HG03280 (cell line): ENCODE measurements around the gene COL23A1.
"Not testable (repeated sequence)": the region's sequence is repeated elsewhere in the genome, so short reads cannot be mapped to it uniquely, and the experiment has no call there.

Experiments used
- ATAC-seq: cut with Tn5 transposase; IDR thresholded peaks from one replicate; pipeline ENCODE4 v1.9.1; 2021; ENCODE audit warnings: mild to moderate bottlenecking, moderate library complexity; ENCODE audit not compliant: unreplicated experiment

COL23A1 gene

GRCh38 chr5:178259623-178260536 lies 330.3 kb downstream of the COL23A1 start:
- no peak for ATAC-seq

DNA sequence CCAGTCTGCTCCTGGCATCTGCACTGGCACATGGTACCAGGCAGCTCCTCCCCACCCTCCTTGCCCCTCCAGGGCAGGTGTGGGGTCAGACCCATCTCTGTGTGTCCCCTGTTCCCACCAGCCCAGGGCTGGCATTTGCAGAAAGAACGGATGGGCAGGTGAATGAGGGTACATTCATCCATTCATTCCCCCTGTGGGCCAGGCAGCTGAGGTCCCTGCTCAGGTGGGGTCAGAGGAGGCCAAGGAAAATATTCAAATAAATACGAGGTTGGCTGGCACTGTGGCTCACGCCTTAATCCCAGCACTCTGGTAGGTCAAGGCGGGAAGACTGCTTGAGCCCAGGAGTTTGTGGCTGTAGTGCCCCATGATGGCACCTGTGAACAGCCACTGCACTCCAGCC lies 332.5 kb downstream of the COL23A1 start:
- ATAC-seq, result no peak

DNA sequence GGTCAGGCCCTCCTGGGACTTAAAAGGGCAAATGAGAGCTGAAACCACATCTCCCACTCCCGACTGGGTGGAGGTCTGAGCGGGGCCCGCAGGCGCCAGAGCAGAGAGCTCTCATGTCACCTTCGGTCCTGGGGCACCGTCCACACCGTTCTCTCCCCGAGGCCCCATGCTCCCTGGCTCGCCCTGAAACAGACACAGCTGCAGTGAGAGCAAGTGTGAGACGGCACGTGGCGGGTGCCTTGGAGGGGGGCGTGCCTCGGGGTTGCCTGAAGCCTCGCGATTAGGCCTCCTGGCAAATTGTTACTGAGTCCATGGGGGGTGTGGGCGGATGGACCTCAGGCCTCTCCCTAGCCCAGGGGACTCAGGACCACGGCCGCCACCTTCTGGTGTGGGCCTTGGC lies 333.4 kb downstream of the COL23A1 start:
- no peak for ATAC-seq

- ATAC-seq, result not testable (repeated sequence)
Observed at GRCh38 chr5:178253632-178254031, 336.6 kb downstream of the COL23A1 start.

DNA sequence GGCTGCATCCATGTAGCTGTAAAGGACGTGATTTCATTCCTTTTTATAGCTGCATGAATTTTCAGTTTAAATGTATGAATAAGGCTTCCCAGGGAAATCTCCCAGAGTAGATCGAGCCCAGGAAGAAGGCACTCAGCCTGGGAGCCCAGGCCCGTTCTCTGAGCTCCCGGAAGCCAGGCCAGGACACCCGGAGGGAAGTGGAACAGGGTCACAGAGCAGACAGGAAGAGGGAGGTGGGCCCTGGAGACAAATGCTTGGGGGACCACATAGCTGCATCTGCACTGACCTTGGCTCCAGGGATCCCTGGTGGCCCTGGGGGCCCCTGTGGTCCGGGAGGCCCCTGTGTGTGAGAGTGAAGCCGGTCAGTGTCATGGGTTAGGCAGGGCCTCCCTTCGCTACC lies 337.9 kb downstream of the COL23A1 start:
- no peak for ATAC-seq

GRCh38 chr5:178250263-178250662 lies 339.9 kb downstream of the COL23A1 start:
- no peak for ATAC-seq

DNA sequence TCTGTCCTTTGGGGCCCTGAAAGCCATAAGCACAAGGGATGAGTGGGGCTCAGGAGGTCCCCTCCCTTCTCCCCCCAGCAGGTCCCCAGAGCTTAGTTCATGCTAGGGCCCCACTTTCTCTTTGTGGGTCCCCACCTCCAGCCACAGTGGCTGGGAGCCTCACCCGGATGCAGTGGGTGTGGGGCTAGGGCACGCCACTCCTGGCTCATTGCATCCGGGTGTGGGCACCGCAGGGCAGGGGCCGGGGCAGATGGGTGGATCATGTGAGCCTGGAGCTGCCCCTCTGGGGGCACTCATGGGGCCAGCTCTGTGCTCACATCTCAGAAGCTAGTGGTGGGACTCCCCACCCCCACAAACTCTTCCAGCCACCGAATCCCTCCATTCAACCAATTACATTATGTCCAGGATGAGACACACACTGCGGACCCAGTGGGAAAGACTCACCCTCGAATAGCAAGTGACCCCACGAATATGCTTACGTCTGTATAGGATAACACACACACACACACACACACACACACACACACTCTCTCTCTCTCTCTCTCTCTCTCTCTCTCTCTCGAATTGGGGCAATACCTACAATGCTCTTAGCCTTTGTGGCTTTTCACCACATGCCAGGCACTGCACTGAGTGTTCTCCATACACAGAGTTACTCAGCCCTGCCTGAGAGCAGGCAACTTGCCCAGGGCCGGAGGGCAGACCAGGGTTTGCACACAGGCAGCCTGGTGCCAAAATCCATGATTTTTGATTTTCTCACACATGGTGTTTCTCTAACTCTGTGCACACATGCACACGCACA lies 340.8 kb downstream of the COL23A1 start:
- no peak for ATAC-seq

DNA sequence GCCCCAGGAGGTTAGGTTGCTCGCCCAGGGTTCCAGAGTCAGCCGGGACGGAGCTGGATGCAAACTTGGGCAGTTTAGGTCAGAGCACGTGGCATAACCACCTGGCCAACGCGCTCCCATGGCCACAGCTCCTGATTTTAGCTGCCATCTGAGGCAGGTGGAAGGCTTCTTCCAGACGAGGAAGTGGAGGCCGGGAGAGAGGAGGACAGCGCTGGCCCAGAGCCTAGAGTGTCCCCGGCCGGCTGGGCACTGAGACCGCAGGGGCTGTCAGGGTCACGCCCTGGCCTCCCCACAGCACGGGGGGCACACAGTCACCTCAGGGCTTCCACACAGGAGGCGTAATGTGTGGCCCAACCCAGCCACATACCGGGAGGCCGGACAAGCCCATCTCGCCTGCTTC lies 341.4 kb downstream of the COL23A1 start:
- no peak for ATAC-seq

DNA sequence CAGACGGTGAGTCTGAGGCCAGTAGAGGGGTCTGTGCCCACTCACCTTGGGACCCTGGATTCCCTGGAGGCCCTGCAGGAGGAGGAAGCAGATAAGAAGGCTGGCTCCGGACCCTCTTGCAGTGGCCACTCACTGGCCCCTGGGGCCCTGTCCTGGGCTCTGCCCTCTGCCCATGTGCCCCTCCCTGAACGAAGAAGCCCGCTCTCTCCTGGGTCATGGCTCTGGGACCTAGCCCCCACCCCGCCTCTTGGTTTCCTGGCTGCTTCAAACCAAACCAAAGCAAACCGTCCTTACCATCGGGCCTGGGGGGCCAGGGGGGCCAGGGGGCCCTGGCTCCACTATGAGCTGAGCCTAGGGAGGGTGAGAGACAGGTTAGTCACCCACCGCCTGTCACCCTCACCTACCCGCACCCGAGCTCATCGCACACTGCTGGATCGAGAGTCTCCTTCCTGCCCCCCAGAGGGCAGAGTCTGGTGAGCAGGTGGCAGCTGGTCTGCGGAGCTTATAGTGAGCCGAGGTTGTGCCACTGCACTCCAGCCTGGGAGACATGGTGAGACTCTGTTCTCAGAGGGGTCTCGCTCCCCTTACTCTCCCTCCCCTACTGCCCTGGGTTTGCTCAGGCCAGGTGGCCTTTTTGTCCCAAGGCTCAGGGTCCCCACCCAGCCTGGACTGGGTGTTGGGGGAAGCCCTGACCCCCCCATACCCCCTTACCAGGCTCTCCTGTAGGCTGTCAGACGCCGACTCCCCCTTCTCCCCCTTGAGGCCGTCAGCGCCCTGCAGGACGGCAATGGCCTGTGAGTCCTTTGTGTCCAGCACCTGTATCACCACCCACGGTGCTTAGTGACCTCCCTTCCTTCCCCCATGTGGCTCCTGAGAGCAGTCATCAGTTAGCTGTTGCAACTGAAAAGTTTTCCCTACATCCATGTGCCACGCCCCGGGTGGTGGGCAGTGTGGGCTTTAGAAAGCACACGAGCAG lies 342.4 kb downstream of the COL23A1 start:
- no peak for ATAC-seq

- ATAC-seq, result no peak
Observed at GRCh38 chr5:178246624-178247279, 343.4 kb downstream of the COL23A1 start.

- no peak for ATAC-seq
Observed at GRCh38 chr5:178245389-178245788, 344.8 kb downstream of the COL23A1 start.

- ATAC-seq, result no peak
Observed at GRCh38 chr5:178244576-178244975, 345.6 kb downstream of the COL23A1 start.

DNA sequence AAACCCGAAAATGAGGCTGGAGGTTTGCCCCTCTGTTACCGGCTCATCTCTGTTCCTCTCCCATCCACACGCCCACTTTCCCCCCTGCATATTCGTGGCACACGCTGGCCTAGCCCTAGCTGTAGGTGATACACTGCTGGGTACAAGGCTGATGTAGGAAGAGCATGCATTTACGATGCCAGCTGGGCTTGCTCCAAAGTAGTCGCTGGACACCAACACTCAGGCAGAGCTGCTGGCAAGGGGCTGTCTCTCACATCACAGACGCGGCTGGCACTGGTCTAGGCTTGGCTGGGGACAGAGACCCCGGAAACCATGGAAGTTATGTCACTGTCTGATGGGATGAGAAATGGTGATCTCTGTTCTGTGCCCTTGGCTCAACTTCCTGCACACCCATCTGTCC lies 347.8 kb downstream of the COL23A1 start:
- no peak for ATAC-seq

DNA sequence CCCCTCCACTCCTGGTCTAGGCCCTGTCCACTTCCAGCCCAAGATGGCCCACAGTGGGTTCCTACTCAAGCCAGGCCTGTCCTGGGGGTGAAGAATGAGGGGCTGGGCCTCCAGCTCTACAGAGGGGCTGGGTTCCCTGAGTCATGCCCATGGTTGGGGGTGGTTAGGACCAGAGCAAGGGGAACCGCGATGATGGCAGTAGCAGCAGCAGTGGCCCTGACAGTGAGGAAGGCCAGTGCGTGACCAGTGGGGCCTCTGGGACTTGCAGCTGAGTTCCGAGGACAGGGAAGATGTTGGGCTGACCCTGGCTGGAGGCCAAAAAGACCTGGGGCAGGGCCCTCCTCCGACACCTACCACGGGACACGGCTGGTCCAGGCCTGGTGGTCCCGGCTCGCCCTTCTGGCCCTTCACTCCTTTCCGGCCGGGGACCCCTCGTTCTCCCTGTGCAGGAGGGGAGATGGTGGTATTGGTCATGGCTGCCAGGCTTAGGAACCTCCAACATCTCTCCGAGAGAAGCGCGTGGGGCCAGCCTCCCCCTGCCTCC lies 348.4 kb downstream of the COL23A1 start:
- no peak for ATAC-seq

DNA sequence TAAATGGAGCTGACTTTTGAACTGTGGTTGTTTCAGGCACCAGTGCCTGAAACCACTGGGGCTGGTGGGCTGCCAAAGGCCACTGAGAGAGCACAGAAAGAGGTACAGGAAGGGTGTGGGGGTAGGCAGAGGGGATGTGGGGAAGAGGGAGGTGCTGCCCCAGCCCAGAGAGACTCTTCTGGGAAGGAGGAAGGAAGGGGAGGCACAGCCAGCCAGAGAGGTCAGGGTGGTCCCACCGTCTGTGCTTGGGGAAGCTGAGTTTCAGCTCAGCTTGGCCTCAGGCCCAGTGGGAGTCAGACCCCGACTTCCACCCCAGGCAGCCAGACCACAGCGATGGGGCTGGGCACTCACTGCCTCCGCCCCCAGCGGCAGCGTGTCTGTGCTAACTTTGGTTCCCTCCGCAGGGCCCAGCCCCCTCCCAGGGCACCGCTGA lies 348.9 kb downstream of the COL23A1 start:
- ATAC-seq, result no peak

DNA sequence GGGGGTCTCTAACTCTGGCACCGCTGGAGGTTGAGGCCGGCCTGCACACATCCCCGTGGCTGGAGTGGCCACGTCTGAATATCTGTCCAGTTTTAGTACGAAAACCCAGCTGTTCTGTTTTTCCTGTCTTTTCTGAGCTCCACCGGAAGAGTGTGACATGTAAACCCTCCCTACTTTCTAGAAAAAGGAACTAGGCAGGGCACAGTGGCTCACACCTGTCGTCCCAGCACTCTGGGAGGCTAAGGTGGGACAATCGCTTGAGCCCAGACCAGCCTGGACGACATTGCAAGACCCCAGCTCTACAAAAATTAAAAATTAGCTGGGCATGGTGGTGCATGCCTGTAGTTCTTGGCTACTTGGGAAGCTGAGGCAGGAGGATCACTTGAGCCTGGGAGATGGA lies 349.4 kb downstream of the COL23A1 start:
- ATAC-seq, result no peak

DNA sequence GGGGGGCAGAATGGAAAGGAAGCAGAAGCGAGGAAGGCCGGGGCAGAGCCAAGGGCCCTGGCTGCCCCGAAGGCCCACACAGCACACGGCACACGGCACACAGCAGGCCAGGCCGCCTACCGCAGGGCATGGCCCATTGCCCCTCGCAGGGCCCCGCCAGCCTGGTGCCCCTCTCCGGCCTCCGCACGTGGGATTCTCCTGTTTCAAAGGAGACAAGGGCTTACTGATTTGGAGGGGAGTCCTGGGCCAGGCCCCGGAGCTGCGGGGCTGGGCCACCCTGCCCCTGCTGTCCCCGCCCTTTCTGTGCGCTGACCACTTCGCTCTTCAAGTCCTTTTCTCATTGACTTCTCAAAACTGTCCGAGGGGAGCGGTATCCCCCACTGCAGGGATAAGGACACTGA lies 349.9 kb downstream of the COL23A1 start:
- no peak for ATAC-seq

DNA sequence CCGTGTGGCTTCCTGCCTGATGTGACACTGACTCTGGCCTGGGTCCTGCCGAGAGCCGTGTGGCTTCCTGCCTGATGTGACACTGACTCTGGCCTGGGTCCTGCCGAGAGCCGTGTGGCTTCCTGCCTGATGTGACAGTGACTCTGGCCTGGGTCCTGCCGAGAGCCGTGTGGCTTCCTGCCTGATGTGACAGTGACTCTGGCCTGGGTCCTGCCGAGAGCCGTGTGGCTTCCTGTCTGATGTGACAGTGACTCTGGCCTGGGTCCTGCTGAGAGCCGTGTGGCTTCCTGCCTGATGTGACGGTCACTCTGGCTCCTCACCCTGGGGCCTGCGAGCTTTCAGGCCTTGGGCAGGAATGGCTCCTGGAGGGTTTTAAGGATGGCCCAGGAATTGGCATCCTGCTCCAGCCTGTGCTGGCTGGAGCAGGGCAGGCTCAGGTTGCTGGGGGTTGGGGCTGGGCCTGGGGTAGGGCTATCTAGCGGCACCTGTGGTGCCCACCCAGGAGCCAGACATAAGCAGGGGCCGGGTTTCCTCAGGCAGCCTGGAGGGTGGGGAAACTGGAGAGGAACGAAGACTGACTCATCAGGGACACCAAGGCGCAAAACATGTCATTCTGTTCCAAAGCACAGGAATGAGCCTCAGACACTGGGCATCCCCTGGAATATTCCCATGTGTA lies 350.4 kb downstream of the COL23A1 start:
- ATAC-seq, result not testable (repeated sequence)
